IPS-15b (cell line): ENCODE measurements around the gene ADCYAP1R1.

Experiments
- H3K27me3 ChIP-seq: one replicate; pipeline ENCODE4 v1.6.1; 2013; ENCODE audit warnings: low read length; ENCODE audit not compliant: control insufficient read depth, insufficient read depth
- H3K36me3 ChIP-seq: one replicate; pipeline ENCODE4 v1.6.1; 2013; ENCODE audit warnings: low read length; ENCODE audit not compliant: control insufficient read depth, insufficient read depth
- H3K4me1 ChIP-seq: one replicate; pipeline ENCODE4 v1.6.1; 2013; ENCODE audit warnings: mild to moderate bottlenecking, low read length; ENCODE audit not compliant: control insufficient read depth, insufficient read depth
- H3K4me3 ChIP-seq: one replicate; pipeline ENCODE4 v1.5.1; 2013; ENCODE audit warnings: low read depth, low read length
- H3K9ac ChIP-seq: one replicate; pipeline ENCODE4 v1.6.1; 2013; ENCODE audit warnings: low read depth, mild to moderate bottlenecking, low read length
- H3K9me3 ChIP-seq: one replicate; pipeline ENCODE4 v1.6.1; 2013; ENCODE audit warnings: mild to moderate bottlenecking, low read length; ENCODE audit not compliant: control insufficient read depth, insufficient read depth

The ADCYAP1R1 gene

GRCh38 chr7:31051598-31052486 lies at the start of gene ADCYAP1R1:
Gene ADCYAP1R1 (plus strand): TSS chr7:31052308. CDS start chr7:31063265, 10,957 bp downstream.
- peaks cover 3% of the 10 kb centered on the region for H3K4me1 ChIP-seq
- no peaks in the 10 kb centered on the region for H3K36me3 ChIP-seq
- no peaks in the 10 kb centered on the region for H3K9me3 ChIP-seq
- peak within 1 kb of the TSS; percentile 55 for H3K4me3 ChIP-seq
- no peak within 1 kb of the TSS for H3K9ac ChIP-seq
- peaks cover 32% of the 10 kb centered on the region for H3K27me3 ChIP-seq

GRCh38 chr7:31003097-31003496 lies 49.0 kb upstream of the ADCYAP1R1 start:
- no peaks in the 10 kb centered on the region for H3K27me3 ChIP-seq
- H3K4me1 ChIP-seq = peaks cover 2% of the 10 kb centered on the region
- no peaks in the 10 kb centered on the region for H3K9me3 ChIP-seq
- H3K4me3 ChIP-seq = no peak overlapping the region
- H3K9ac ChIP-seq = no peak overlapping the region
- H3K36me3 ChIP-seq = no peaks in the 10 kb centered on the region

GRCh38 chr7:31003721-31004120 lies 48.4 kb upstream of the ADCYAP1R1 start:
- Histone ChIP-seq H3K36me3 (no peaks in the 10 kb centered on the region), H3K4me1 (peaks cover 2% of the 10 kb centered on the region), H3K9ac (no peak overlapping the region), H3K27me3 (no peaks in the 10 kb centered on the region), H3K9me3 (no peaks in the 10 kb centered on the region), H3K4me3 (no peak overlapping the region)

- H3K9ac ChIP-seq = no peak overlapping the region
- H3K27me3 ChIP-seq = no peaks in the 10 kb centered on the region
- H3K4me3 ChIP-seq = no peak overlapping the region
- H3K4me1 ChIP-seq = peaks cover 2% of the 10 kb centered on the region
- H3K9me3 ChIP-seq = no peaks in the 10 kb centered on the region
- H3K36me3 ChIP-seq = no peaks in the 10 kb centered on the region
These were observed 47.7 kb upstream of the ADCYAP1R1 start for GRCh38 chr7:31004393-31004792.

- Histone ChIP-seq H3K9ac (no peak overlapping the region), H3K4me1 (peaks cover 2% of the 10 kb centered on the region), H3K27me3 (no peaks in the 10 kb centered on the region), H3K9me3 (no peaks in the 10 kb centered on the region), H3K36me3 (no peaks in the 10 kb centered on the region), H3K4me3 (no peak overlapping the region)
These were observed 45.3 kb upstream of the ADCYAP1R1 start for GRCh38 chr7:31006857-31007256.

GRCh38 chr7:31007634-31008033 lies 44.5 kb upstream of the ADCYAP1R1 start:
- no peaks in the 10 kb centered on the region for H3K9me3 ChIP-seq
- H3K9ac ChIP-seq = no peak overlapping the region
- no peak overlapping the region for H3K4me3 ChIP-seq
- H3K27me3 ChIP-seq = no peaks in the 10 kb centered on the region
- no peaks in the 10 kb centered on the region for H3K36me3 ChIP-seq
- H3K4me1 ChIP-seq = peaks cover 2% of the 10 kb centered on the region

- Histone ChIP-seq H3K9ac (no peak overlapping the region), H3K4me3 (no peak overlapping the region), H3K36me3 (no peaks in the 10 kb centered on the region), H3K9me3 (no peaks in the 10 kb centered on the region), H3K4me1 (peaks cover 5% of the 10 kb centered on the region), H3K27me3 (no peaks in the 10 kb centered on the region)
These were observed 37.3 kb upstream of the ADCYAP1R1 start for GRCh38 chr7:31014826-31015225.

- H3K36me3 ChIP-seq = no peaks in the 10 kb centered on the region
These were observed 35.0 kb upstream of the ADCYAP1R1 start for GRCh38 chr7:31017032-31017675.

GRCh38 chr7:31017721-31018120 lies 34.4 kb upstream of the ADCYAP1R1 start:
- Histone ChIP-seq H3K36me3 (no peaks in the 10 kb centered on the region), H3K27me3 (no peaks in the 10 kb centered on the region), H3K4me3 (no peak overlapping the region), H3K9ac (no peak overlapping the region), H3K9me3 (no peaks in the 10 kb centered on the region), H3K4me1 (peaks cover 13% of the 10 kb centered on the region)

More at GRCh38 chr7:31017032-31017675, 35.0 kb upstream of the ADCYAP1R1 start:
- H3K9ac ChIP-seq = no peak overlapping the region
- no peak overlapping the region for H3K4me3 ChIP-seq
- H3K4me1 ChIP-seq = peaks cover 13% of the 10 kb centered on the region
- no peaks in the 10 kb centered on the region for H3K27me3 ChIP-seq
- no peaks in the 10 kb centered on the region for H3K9me3 ChIP-seq

GRCh38 chr7:31019509-31019908 lies 32.6 kb upstream of the ADCYAP1R1 start:
- Histone ChIP-seq H3K9me3 (no peaks in the 10 kb centered on the region), H3K27me3 (no peaks in the 10 kb centered on the region), H3K4me3 (no peak overlapping the region), H3K4me1 (peaks cover 13% of the 10 kb centered on the region), H3K36me3 (no peaks in the 10 kb centered on the region), H3K9ac (no peak overlapping the region)

- Histone ChIP-seq H3K9ac (no peak overlapping the region), H3K27me3 (no peaks in the 10 kb centered on the region), H3K4me3 (no peak overlapping the region), H3K9me3 (no peaks in the 10 kb centered on the region), H3K4me1 (peaks cover 13% of the 10 kb centered on the region), H3K36me3 (no peaks in the 10 kb centered on the region)
These were observed 31.9 kb upstream of the ADCYAP1R1 start for GRCh38 chr7:31020161-31020560.

GRCh38 chr7:31020652-31021051 lies 31.5 kb upstream of the ADCYAP1R1 start:
- Histone ChIP-seq H3K27me3 (no peaks in the 10 kb centered on the region), H3K9me3 (no peaks in the 10 kb centered on the region), H3K36me3 (no peaks in the 10 kb centered on the region), H3K4me3 (no peak overlapping the region), H3K4me1 (peaks cover 13% of the 10 kb centered on the region), H3K9ac (no peak overlapping the region)
